KG1 (cell line): ENCODE results near the gene GPR65.
A peak's percentile ranks its signal among the peaks of the same experiment; 100 is the strongest.
"Not testable (repeated sequence)": the region's sequence is repeated elsewhere in the genome, so short reads cannot be mapped to it uniquely, and the experiment has no call there.

Experiments
- DNase-seq: peaks from one replicate; lab custom pipeline; 2025; lab: John Stamatoyannopoulos, UW

The GPR65 gene

DNA sequence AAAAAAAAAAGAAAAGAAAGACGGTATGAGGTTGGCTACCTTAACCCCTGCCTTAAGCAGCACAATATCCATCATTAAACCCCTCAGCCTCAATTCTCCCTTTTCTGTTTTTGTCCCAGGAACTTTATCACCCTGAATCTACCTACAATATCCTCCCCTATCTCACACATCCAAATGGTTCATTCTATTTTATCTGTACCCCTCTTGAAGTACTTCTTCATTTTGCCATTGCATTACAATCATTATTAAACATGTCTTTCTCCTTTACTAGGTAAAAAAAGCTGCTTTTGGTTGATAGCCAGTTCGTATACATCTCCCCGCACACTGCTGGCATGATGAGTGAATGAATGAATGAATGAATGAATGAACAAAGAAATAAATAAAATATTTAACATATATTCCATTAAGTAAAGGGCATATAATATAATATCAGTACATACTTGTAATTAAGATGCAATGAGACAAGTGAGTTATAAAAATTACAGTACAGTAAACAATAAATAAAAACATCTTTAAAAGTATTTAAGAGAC, 364 bp upstream of the GPR65 start:
- no peak for DNase-seq

DNA sequence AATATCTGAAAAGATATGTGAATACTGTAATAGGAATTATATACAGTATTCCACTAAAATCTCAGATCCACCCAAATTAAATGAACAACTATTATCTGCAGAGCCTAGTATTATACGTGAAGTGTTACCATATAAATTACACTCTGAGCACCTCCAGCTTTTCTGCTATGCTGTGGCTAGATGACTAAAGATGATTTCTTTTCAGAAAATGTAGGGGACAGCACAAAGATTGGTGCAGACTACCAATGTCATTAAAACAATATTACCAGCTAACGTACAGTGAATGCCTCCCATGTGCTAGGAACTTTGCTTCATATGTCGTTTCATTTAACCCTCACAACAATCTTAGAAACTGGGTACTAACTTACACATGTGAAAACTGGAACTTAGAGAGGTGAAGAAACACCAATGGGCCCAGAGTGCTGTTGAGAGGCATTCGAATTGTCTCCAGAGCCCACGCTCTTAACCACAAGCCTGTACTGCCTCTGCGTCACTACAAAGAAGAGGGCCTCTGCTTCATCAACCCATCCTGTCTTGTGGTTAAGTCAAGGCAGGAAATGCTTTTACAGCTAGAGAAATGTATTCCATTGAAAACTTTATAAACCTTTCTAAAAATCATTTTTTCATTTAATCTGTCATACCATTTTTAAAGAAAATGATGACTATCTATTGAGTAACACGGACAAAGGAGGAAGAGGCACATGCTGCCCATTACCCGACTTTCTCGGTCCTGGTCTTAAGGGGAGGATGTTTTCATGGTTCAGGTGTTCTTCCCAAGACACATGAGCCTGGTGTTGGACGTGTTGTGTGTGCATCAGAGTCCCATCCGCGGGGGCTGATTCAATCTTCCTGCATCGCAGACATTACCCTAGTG, 1.3 kb downstream of the GPR65 start:
- peak; percentile 81 for DNase-seq

DNA sequence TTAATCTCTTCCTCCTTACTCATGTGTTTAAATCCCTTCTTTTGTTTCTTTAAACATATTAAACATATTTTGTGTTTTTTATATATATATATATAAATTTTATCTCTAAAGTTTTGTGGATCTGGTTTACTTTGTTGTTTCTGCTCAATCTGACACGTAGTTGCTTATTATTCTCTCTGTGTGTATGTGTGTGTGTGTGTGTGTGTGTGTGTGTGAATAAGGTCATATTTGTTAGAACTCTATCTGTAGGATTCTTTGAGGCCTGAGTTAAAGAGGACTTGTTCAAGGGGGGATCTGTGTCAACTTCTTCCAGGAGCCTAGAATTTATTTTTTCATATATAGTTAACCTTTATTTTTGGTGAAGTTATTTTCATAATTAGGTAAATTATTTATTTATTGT, 2.7 kb downstream of the GPR65 start:
- no peak for DNase-seq

DNA sequence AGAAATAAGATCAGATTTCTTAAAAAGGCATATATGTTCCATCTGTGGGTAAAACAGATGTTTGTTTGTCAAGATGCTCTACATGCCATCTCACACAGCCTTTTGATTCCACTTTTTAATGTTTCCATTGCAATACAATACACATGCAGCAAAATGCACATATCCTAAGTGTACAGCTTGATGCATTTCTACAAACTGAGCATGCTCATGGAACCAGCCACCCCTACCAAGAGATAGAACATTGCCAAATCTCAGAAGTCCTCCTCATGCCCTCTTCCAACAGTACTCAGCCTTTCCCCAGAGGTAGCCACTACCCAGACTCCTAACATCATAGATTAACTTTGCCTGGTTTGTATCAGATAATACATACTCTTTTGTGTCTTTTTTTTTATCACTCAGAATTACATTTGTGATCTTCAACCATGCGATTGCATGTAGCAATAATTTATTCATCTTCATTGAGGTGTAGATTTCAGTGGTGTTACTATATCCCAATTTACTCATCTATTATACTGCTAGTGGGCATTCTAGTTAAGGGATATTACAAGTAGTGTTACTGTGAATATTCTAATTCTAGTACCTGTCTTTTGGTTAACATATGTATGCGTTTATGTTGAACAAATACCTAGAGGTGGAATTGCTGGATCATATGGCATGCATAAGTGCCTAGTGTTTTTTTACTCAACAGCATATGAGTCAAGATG, 3.3 kb downstream of the GPR65 start:
- no peak for DNase-seq

DNA sequence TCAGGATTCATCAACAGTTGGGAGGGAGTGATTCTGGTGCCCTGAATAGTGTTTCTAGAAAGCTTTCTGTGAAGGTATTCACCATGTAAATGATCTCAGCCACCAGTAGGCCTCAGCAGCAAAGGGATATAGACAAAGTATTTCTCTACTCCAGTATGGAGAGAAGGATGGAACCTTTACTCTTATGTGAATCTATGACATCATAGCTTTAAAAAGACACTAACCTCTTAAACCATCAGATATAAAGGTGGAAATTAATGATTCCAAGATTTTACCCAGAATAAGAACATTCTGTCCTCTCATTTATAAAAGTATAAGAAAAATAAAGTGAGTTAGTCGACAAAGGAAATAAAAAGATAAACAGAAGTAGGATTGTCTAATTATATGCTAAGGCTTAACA, 4.6 kb downstream of the GPR65 start:
- no peak for DNase-seq

DNA sequence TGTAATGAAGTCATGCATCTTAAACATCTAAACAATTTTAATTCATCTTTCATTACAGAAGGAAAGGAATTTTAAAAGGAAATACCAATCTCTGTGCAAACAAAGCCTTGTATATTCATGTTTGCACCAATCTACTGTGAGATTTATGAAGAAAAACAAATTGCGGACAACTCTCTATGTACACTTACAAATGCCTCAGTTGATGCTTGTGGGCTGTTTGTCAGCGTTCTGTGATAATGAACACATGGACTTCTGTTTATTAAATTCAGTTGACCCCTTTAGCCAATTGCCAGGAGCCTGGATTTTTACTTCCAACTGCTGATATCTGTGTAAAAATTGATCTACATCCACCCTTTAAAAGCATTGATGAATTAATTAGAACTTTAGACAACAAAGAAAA, 5.4 kb downstream of the GPR65 start:
- DNase-seq = no peak

DNA sequence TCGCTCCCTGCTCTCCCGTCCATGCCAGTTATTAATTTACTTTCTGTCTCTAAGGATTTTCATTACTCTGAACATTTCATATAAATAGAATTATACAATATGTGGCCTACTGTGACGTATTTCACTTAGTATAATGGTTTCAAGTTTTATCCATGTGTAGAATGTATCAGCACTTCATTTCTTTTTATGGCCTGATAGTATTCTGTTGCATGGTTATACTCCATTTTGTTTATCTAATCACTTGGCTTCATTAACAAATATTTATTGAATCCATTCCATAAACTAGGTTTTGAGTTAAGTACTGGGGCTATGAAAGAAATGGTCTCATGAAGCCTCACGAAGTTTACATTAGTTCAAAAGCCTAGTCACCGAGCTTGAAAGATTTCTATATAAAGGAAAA, 7.6 kb downstream of the GPR65 start:
- DNase-seq = no peak

DNA sequence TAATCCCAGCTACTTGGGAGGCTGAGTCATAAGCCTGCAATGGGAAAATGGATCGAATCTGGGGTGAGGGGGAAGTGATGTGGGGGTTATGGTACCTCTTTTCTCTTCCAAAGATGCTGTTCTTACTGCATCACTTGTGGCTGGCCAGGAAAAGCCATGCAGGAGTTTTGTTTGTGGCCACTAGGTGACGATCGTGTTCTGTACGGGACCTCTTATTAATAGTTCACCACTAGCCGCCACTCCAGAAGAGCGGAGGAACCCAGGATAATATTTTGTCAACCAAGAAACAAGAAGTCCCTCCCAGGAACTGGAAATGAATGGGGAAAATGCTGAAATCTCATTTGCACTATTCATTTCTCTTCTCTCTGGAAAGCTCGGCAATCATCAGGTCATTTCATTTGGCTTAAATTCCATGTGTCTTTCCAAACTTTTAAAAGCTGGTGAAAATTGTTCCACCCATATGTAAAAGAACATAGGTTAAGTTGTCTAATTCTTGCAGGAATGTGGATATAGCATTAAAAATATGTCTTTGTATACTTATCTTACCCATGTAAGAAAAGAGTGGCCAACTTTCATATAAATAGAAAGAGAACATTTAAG, 8.9 kb downstream of the GPR65 start:
- peak; percentile 23 for DNase-seq

DNA sequence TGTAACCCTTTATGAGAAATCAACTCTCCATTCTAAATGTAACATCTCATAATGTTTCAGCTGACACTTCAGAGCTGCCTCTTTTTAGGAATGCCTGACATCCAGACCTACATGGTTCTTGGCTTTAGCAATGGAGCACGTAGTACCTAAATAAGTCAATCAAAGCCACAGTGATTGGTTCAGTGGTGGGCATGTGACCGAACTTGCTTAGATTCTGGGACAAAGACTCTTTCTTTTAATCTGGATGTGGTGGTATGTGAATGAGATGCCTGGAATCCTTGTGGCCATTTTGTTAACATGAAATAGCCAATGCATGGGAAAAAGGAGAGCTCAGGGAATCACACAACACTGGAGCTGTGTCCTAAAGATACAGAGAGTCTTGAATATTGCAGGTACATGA, 11.8 kb downstream of the GPR65 start:
- DNase-seq = no peak

DNA sequence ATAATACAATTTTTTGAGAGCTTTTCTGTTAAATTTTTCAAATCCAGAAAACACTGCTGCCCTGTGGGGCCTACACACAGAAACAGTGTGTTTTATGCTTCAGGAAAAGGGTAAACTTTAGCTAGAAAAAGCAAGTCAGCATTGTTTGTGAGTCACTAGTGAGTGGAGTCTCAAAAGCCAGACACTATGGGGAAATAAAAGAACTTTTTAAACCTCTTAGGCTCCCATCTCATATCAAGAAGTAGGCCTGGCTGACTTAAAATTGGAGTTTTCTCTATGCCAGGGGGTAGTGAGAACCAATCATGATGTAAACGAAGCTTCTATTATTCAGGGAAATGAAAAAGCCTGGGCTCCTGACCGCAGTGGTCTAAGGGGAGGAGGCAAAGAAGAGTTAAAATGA, 12.6 kb downstream of the GPR65 start:
- DNase-seq = no peak

DNA sequence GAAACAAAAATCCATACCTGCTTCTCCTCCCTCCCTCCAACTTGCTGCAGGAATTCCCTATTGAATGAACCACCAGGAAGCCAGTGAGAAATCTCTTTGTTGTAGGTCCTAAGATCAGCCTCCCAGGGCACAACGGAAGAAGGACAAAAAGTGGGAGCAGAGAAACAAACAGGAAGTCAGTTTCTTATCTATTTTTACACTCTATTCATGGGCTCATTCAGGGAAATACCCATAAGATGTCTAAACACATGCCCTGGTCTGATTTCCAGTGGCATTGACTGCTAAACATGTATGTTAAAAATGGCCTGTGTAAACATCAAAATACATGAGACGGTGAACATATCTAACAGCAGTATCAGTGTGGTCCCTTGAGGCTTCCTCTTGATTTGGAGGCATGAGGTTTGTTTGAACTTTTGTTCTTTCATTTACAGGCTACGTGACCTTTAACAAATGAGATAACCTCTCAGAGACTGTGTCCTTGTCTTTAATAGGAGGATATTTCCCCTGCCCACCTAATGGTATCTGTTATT, 18.8 kb downstream of the GPR65 start:
- DNase-seq = no peak

DNA sequence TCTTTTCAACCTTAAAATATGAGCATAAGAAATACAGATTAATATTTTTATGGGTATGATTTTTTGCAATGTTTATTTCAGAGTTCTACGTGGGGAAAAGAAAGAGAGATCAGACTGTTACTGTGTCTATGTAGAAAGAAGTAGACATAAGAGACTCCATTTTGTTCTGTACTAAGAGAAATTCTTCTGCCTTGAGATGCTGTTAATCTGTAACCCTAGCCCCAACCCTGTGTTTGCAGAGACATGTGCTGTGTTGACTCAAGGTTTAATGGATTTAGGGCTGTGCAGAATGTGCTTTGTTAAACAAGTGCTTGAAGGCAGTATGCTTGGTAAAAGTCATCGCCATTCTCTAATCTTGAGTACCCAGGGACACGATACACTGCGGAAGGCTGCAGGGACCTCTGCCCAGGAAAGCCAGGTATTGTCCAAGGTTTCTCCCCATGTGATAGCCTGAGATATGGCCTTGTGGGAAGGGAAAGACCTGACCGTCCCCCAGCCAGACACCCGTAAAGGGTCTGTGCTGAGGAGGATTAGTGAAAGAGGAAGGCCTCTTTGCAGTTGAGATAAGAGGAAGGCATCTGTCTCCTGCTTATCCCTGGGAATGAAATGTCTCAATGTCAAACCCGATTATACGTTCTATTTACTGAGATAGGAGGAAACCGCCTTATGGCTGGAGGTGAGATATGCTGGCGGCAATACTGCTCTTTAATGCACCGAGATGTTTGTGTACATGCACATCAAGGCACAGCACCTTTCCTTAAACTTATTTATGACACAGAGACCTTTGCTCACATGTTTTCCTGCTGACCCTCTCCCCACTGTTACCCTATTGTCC, 19.5 kb downstream of the GPR65 start:
- not testable (repeated sequence) for DNase-seq

DNA sequence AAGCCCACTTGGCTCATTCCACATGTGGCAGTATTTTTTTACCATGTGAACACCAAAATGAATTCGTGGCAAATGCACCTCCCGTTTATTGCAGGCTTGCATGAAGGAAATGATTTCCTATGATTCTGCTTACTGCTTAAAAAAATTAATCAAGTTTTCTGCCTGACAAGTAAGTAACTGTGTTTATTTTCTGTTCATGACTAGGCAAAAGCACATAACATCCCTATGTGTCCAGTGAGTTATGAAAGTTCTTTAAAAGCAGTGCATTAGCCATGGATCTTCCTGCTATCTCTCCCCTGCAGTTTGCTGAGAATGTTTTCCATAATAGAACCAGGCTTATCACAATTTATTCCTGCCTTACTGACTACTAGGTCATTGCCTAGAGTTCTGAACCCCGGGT, 20.4 kb downstream of the GPR65 start:
- no peak for DNase-seq

DNA sequence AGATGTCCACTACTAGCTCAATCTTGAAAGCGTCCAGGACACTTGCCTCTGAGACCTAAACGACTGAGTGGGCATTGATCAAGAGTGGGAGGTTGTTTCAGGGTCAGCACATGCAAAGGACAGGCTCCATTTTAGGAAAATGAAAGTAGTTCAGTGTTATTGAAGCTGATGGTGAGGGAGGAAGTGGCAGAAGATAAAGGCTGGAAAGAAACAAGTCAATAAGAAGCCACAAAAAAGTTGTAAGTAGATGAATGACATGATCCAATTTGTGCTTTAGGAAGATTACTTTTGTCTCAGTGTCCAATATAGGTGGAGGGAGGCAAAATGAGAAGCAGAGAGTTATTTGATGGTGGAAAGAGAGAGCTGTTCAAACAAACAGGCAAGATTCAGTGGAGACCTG, 22.0 kb downstream of the GPR65 start:
- DNase-seq = no peak

DNA sequence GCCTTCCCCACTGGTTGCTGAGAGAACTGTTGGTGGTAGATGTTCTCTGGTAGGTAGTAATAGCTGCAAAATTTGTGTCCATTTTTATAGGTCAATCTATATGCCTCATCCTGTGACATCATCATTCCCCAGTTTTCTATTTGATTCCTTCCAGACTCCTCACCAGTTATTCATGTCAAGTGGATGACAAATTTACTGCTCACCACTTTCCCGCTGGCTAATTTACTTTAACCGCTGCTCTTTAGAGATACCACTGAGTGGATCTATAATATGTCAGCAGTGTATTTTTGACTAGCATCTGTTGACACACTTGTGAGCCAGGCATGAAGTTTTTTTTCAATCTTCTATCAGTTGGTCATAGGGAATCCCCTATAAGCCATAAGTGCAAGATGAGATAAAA, 24.6 kb downstream of the GPR65 start:
- DNase-seq = no peak

DNA sequence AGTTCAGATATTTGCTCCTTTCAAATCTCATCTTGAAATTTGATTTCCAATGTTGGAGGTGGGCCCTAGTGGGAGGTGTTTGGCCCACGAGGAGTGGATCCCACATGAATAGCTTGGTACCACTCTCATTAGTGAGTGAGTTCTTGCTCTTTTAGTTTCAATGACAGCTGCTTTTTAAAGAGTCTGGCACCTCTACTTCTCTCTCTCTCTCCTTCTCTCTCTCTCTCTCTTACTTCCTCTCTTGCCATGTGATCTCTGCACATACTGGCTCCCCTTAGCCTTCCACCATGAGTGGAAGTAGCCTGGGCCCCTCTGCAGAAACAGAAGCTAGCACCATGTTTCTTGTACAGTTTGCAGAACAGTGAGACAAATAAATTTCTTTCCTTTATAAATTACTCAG, 25.1 kb downstream of the GPR65 start:
- DNase-seq = no peak

DNA sequence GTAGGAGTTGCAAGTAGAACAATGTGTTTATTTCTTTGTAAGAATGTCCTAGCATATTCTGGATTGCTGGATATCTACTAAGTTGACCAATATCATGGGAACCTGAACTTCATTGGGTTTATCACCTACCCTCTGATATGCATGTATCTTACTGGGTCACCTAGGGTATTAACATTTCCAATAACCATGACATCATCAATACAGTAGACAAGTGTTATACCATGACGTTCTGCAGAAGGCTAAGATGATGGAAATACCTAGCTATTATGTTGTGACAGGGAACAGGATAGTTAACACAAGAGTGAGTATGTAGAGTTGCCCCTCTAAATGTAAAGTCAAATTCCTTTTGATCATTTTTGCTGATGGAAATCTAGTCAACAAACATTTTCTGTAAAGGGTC, 26.0 kb downstream of the GPR65 start:
- no peak for DNase-seq

DNA sequence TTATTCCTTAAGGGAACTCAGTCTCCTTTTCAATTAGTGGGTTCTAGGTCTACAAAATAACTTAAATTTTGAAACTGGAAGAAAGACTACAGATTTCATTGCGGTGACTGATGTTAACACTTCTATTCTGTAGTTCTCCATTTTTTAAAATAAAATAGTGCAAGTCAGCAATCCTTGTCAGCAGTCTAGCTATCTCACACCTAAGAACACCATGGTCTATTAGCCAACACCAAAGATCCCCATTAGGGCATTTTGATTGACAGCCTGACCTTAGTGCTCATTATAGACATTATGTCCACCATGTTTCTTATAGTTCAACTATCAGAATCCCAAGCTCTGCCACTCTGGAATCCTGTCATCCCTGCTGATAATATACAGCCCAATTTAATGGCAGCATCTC, 27.4 kb downstream of the GPR65 start:
- no peak for DNase-seq

DNA sequence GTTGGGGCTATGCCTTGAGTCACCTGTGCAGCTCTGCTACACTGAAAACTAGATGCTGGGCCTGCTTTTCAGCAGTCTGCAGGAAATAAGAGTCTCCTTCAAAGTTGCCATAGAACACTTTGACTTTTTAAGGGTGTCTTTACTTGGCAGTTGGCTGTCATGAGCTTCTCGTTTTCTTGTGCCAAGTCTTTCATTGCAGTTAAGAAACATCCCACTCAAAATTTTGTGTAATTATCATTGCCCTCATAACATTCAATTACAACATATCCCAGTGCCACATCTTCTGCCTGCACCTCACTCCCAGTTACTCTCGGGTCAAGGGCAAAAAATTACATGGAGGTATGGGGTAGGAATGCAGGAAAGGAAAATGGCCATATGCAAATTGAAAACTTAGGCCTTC, 29.1 kb downstream of the GPR65 start:
- DNase-seq = no peak

DNA sequence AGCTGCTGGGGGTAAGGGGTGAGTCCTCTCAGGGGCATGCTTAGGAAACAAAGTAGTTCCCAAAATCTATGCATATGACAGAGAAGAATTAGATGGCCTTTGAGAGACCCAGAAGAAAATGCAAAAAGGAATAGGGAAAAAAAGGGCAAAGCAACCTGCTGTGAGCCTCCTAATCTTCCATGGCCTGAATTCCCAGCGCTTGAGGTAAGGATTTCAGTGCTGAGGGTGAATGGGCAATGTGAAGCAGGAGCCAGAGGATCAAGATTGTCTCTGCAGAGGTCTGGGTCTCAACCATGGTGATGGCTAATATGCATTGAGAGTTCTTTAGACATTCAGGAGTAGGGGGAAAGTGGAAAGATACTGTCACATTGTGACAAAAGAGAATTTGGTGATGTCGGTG, 31.5 kb downstream of the GPR65 start:
- no peak for DNase-seq

DNA sequence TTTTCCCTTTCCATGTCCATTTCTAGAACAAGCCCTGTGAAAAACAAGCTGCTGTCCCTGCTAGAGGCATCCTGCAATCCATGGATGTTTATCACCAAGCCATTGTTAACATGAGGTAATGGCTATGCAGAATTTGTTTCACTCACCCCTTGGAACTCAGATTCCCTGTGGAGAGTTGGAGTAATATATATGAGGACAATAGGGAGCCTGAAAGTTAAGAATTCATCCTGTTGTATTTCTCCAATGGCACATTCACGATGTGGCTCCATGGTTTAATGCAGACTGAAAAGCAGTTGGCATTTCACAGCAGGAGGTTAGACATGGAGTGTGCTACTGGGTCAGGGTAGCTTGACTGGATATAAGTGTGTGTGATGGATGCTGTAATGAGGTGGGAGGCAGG, 32.4 kb downstream of the GPR65 start:
- no peak for DNase-seq

DNA sequence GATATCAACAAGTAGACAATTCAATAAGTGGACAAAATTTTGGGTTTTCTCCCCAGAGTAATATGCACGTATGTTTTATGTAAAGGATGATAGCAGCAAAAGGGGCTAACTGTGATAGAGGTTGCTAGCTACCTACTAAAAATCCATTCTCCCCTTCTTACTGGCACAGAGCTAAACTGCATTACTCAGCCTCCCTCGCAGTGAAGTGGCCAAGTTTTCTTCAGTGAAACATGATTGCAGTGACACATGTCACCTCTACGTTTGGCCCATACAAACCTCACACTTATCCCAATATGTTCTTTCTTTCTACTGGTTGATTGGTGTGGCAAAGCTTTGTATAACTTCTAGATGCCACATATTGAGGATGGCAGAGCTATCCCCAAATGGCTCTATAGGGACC, 34.3 kb downstream of the GPR65 start:
- no peak for DNase-seq
